Testis (tissue), 3 donors: ENCODE results near the gene DHX35. TPM values are rescaled to one million over a fixed set of nuclear protein-coding genes. Genes with fewer than 3 reads are reported as not detected.

Experiments used
- DNase-seq: peaks from one replicate; pipeline ENCODE4 v3.0.0-alpha.2; 2019
- H3K27ac ChIP-seq, 2 donors: fragments of 200-600 bp; sonication (generic); one replicate each; pipeline ENCODE4 v1.5.1; 2019
- H3K27me3 ChIP-seq: fragments of 200-600 bp; sonication (generic); one replicate; pipeline ENCODE4 v1.5.1; 2019
- H3K36me3 ChIP-seq: fragments of 200-600 bp; sonication (generic); one replicate; pipeline ENCODE4 v1.5.1; 2017; ENCODE audit warnings: low read depth; ENCODE audit errors: missing control alignments
- H3K4me1 ChIP-seq: fragments of 200-600 bp; sonication (generic); one replicate; pipeline ENCODE4 v1.5.1; 2019
- H3K4me3 ChIP-seq, 2 donors: fragments of 200-600 bp; sonication (generic); one replicate each; pipeline ENCODE4 v1.5.1; 2017 to 2019
- H3K9me3 ChIP-seq: fragments of 200-600 bp; sonication (generic); one replicate; pipeline ENCODE4 v1.5.1; 2017
- POLR2A ChIP-seq: fragments of 450-650 bp; IDR thresholded peaks from one replicate; pipeline ENCODE4 v1.6.1; 2017; ENCODE audit warnings: antibody characterized with exemption, mild to moderate bottlenecking, moderate library complexity
- WGBS, 2 donors: methylation state at CpG; one replicate each; pipeline ENCODE4 v1.1.5; 2018; 5-methylcytosine and 5-hydroxymethylcytosine counted together
- intact Hi-C: fragments of 100-400 bp; cut with DNase I; formaldehyde crosslinking; loops from one replicate; pipeline ENCODE4 v1.15.1; 2023; ENCODE audit warnings: low total_unique reads
- polyA plus RNA-seq: library from polyadenylated mRNA; stranded (reverse); fragments of 350-450 nt; fragmentation: Illumina TruSeq; extraction: RNeasy Lipid Tissue Mini Kit (QIAGEN cat#74804); gene quantifications from one replicate; pipeline ENCODE4 v1.2.3, GENCODE V29; 2014; ENCODE audit warnings: low read depth, low replicate concordance; ENCODE audit not compliant: insufficient read depth
- total RNA-seq, 2 donors: library from RNA; depleted of rRNA; stranded (reverse); fragments of >200 nt; gene quantifications; one replicate each; pipeline ENCODE4 v1.2.3, GENCODE V29; 2016
- TF ChIP-seq, protein P1 (sequence below), 3 experiments: fragments of 450-650 bp in 2 of 3; fragments of 200-600 bp in 1 of 3; sonication (generic) in 1 of 3; IDR thresholded peaks; one replicate each; pipeline ENCODE4 v1.5.1; 2016 to 2019; ENCODE audit warnings: antibody characterized with exemption in 3 of 3, mild to moderate bottlenecking in 2 of 3, moderate library complexity in 1 of 3

Gene DHX35
- total and polyA plus RNA-seq, 3 donors from 2014 or later = 15.8 to 31.2 (median 26.0) TPM

DNA sequence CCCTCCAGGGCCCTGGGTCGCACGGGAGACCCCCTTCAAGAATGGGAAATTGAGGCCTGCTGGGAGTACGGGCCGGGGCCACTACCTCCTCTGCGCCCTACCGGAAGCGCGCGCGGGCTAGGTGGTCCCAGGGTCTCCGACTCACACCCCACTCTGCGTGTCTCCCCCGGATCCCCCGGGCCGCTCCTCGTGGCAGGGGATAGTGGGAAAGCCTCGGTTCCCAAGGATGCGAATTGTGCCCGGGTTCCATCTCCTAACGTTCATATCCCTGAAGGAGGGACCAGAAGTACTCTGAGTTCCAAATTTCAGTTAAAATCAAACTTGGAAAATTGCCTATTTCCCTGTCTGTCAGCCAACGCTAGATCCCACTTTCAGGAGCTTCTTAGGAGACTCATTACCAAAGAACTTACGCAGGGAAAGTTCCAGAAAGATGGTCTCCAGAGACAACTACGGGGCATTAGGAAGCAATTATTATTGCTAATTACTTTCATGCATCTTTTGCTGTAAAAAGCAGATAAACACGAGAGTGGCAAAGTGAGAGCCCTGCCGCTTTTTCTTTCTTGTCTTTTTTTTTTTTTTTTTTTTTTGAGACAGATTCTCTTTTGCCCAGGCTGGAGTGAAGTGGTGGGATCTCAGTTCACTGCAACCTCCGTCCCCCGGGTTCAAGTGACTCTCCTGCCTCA is 35.1 kb upstream of the DHX35 start:
- Histone ChIP-seq H3K9me3 (no peaks in the 10 kb centered on the region), H3K36me3 (no peaks in the 10 kb centered on the region), H3K27me3 (no peaks in the 10 kb centered on the region), H3K4me1 (peaks cover 5% of the 10 kb centered on the region), H3K4me3 (peak overlapping the region; percentile 60 to 62), H3K27ac (no peak overlapping the region)
- intact Hi-C loops = no loop called here
- 7 to 9% methylated on average over 12 to 27 of the region's 27 CpGs for WGBS, 2 donors
- no peak for DNase-seq
- no peak for TF ChIP-seq POLR2A
- TF ChIP-seq, protein P1, sequence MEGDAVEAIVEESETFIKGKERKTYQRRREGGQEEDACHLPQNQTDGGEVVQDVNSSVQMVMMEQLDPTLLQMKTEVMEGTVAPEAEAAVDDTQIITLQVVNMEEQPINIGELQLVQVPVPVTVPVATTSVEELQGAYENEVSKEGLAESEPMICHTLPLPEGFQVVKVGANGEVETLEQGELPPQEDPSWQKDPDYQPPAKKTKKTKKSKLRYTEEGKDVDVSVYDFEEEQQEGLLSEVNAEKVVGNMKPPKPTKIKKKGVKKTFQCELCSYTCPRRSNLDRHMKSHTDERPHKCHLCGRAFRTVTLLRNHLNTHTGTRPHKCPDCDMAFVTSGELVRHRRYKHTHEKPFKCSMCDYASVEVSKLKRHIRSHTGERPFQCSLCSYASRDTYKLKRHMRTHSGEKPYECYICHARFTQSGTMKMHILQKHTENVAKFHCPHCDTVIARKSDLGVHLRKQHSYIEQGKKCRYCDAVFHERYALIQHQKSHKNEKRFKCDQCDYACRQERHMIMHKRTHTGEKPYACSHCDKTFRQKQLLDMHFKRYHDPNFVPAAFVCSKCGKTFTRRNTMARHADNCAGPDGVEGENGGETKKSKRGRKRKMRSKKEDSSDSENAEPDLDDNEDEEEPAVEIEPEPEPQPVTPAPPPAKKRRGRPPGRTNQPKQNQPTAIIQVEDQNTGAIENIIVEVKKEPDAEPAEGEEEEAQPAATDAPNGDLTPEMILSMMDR (IDR thresholded peaks at IDR 0.05) = no peak

DNA sequence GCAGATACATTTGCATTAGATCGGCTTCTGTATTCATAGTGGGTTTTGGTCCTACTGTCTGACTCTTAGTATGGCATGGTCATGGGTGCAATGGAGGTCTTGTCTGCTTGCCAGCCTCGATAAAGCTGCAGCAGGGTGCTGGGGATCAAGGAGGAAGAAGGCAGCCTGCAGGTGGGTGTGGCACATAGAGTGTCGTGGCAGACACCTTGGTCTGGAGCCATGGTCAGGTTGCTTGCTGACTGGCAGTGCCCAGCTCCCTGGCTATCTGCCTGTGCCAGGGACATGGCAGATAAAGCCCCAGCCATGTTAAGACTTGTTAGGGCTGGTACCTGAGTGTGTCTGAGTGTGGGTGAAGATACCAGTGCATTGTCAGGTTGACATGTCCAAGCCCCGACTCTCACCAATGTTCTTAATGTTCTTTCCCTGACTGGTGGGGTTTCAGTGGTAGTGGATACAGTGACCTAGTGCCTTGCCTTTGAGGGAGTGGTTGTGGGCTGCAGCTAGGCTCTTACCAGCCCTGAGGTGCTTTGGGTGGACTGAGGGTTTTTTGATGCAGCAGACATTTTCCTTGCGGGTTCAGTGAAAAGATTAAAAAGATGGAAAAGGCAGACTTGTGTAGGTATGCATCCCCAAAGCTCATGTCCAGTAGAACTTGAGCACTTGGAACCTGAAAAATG is 34.1 kb upstream of the DHX35 start:
- no peak overlapping the region for H3K4me3 ChIP-seq

DNA sequence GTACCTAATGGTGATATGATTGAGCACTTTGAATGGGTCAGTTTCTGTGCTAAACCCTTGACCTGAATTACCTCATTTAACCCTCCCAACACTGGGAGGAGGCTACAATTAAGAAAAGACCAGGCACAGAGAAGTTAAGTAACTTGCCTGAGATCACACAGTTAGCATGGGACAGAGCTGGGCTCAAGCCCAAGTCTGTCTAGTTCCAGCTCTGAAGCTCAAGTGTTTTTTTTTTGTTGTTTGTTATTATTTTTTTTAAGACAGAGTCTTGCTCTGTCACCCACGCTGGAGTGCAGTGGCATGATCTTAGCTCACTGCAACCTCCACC is 31.9 kb upstream of the DHX35 start:
- Histone ChIP-seq H3K4me3 (no peak overlapping the region), H3K36me3 (no peaks in the 10 kb centered on the region), H3K9me3 (no peaks in the 10 kb centered on the region), H3K4me1 (peaks cover 5% of the 10 kb centered on the region), H3K27ac (no peak overlapping the region), H3K27me3 (no peaks in the 10 kb centered on the region)
- intact Hi-C loops = no loop called here
- no peak for DNase-seq
- WGBS, 2 donors = 86 to 100% methylated on average over 1 of the region's 1 CpG
- TF ChIP-seq, protein P1 (IDR thresholded peaks at IDR 0.05) = no peak
- TF ChIP-seq POLR2A = no peak

More for the DNA sequence above, 34.1 kb upstream of the DHX35 start:
- no peak overlapping the region for H3K27ac ChIP-seq
- intact Hi-C loops = no loop called here
- no peaks in the 10 kb centered on the region for H3K27me3 ChIP-seq
- 60 to 70% methylated on average over 5 of the region's 5 CpGs for WGBS, 2 donors
- H3K9me3 ChIP-seq = no peaks in the 10 kb centered on the region
- peaks cover 5% of the 10 kb centered on the region for H3K4me1 ChIP-seq
- TF ChIP-seq, protein P1 (IDR thresholded peaks at IDR 0.05) = no peak
- TF ChIP-seq POLR2A = no peak
- H3K36me3 ChIP-seq = no peaks in the 10 kb centered on the region
- DNase-seq = no peak

DNA sequence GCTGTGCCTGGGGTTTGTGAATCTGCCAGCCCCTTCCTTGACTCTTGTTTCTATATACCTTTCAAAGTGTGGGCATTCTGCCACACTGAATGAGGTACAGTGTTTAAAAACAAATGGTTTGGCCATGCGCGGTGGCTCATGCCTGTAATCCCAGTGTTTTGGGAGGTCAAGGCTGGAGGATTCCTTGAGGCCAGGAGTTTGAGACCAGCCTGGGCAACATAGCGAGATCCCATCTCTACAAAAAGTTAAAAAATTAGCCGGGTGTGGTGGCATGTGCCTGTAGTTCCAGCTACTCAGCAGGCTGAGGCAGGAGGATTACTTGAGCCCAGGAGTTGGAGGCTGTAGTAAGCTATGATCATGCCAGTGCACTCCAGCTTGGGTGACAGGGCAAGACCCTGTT is 30.2 kb upstream of the DHX35 start:
- TF ChIP-seq POLR2A = no peak
- TF ChIP-seq, protein P1 (IDR thresholded peaks at IDR 0.05) = no peak
- Histone ChIP-seq H3K9me3 (no peaks in the 10 kb centered on the region), H3K36me3 (no peaks in the 10 kb centered on the region), H3K27me3 (no peaks in the 10 kb centered on the region), H3K4me3 (no peak overlapping the region), H3K27ac (no peak overlapping the region), H3K4me1 (peaks cover 1% of the 10 kb centered on the region)
- DNase-seq = no peak
- intact Hi-C loops = no loop called here
- 96% methylated on average over 4 of the region's 4 CpGs for WGBS, 2 donors
